Body of pancreas (tissue), 4 donors: Measurements from ENCODE around the gene NCR3LG1.

ENCODE experiments used
- POLR2A ChIP-seq, 3 donors: fragments of 450-650 bp; IDR thresholded peaks; one replicate each; pipeline ENCODE4 v1.6.1; 2016; ENCODE audit warnings: antibody characterized with exemption in 3 of 3, mild to moderate bottlenecking in 2 of 3
- TF ChIP-seq, protein P1 (sequence below), 7 experiments: fragments of 450-650 bp in 4 of 7; fragments of 200-600 bp in 3 of 7; sonication (generic) in 3 of 7; IDR thresholded peaks; one replicate each; pipeline ENCODE4 v1.5.1; 2016 to 2019; ENCODE audit warnings: antibody characterized with exemption in 7 of 7

DNA sequence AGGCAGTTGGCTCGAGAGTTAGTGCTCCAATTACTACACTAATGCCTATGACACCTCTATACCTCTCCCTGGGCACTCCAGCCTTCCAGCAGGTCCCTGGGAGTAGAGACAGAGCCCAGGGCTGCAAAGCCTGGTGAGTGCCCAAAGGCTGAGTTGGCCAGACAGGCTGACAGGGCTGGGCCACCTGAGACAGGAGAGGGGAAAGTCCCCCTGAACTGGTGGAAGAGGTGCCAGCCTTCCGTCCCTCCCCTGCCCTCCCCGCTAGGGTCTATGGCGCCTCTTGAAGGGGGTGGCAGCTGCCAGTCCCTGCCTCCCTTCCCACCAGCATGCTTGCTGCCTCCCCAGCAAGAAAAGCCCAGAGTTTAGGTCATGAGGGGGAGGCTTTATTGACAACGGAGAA lies 33.9 kb downstream of the NCR3LG1 start:
- TF ChIP-seq, protein P1, sequence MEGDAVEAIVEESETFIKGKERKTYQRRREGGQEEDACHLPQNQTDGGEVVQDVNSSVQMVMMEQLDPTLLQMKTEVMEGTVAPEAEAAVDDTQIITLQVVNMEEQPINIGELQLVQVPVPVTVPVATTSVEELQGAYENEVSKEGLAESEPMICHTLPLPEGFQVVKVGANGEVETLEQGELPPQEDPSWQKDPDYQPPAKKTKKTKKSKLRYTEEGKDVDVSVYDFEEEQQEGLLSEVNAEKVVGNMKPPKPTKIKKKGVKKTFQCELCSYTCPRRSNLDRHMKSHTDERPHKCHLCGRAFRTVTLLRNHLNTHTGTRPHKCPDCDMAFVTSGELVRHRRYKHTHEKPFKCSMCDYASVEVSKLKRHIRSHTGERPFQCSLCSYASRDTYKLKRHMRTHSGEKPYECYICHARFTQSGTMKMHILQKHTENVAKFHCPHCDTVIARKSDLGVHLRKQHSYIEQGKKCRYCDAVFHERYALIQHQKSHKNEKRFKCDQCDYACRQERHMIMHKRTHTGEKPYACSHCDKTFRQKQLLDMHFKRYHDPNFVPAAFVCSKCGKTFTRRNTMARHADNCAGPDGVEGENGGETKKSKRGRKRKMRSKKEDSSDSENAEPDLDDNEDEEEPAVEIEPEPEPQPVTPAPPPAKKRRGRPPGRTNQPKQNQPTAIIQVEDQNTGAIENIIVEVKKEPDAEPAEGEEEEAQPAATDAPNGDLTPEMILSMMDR (IDR thresholded peaks at IDR 0.05) = no peak
- no peak for TF ChIP-seq POLR2A (IDR thresholded peaks at IDR 0.05)
